Measurements from ENCODE around the gene LTF. TPM values are rescaled to one million over a fixed set of nuclear protein-coding genes. Genes with fewer than 3 reads are reported as not detected.

LTF gene
- total and polyA plus RNA-seq, 9 of the 15 experiments (the other 6 are each of a cell fraction or from before 2014, with no cell fraction given), result 0.07 TPM; not detected in 8

- TF ChIP-seq MGA (IDR thresholded peaks at IDR 0.05), result peak; percentile 73
- no peak for TF ChIP-seq ZNF165 (CRISPR knock-in tag; IDR thresholded peaks at IDR 0.05; ENCODE audit: borderline replicate concordance)
- no peak for TF ChIP-seq ZBTB34 (CRISPR knock-in tag; IDR thresholded peaks at IDR 0.05)
- no peak for TF ChIP-seq TSHZ1 (CRISPR knock-in tag; IDR thresholded peaks at IDR 0.05)
- no peak for TF ChIP-seq TSC22D4 (tag; IDR thresholded peaks at IDR 0.05)
- peak; percentile 32; the same call in 1 of the 2 replicates for TF ChIP-seq ARID3A (IDR thresholded peaks at IDR 0.05; ENCODE audit: borderline replicate concordance, low read depth, low read length)
These were observed 24.1 kb upstream of the LTF start (continued) for GRCh38 chr3:46488735-46489361.

All from K562 (cell line).